NB4 (cell line): ENCODE data around the gene HMCES.

Source experiments
- POLR2A ChIP-seq: IDR thresholded peaks from 2 replicates; pipeline ENCODE4 v1.6.1; 2011; ENCODE audit warnings: mild to moderate bottlenecking; ENCODE audit not compliant: insufficient read length; ENCODE audit errors: extremely low read depth
- TF ChIP-seq, protein P1 (sequence below): IDR thresholded peaks from one replicate; pipeline ENCODE4 v1.5.1; 2012; ENCODE audit warnings: low read depth, low read length

DNA sequence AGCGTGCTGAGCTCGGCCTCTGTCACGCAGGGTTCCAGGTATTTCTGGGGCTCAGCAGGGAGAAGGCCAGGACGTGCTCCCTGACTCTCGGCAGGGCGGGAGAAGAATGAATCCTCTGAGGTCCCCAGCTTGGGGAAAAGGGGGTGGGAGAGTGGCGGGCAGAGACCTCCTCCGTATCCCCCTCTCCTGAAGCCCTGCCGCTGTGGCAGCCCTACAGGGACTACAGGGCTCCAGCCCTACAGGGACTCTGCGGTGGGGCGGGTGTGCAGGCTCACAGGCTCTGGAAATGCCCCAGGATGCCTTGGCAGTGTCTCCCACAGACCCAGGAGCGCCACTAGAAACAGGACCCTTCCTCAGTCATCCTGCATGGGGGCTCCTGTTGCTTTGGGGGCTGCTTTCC, 46.2 kb downstream of the HMCES start:
- TF ChIP-seq, protein P1, sequence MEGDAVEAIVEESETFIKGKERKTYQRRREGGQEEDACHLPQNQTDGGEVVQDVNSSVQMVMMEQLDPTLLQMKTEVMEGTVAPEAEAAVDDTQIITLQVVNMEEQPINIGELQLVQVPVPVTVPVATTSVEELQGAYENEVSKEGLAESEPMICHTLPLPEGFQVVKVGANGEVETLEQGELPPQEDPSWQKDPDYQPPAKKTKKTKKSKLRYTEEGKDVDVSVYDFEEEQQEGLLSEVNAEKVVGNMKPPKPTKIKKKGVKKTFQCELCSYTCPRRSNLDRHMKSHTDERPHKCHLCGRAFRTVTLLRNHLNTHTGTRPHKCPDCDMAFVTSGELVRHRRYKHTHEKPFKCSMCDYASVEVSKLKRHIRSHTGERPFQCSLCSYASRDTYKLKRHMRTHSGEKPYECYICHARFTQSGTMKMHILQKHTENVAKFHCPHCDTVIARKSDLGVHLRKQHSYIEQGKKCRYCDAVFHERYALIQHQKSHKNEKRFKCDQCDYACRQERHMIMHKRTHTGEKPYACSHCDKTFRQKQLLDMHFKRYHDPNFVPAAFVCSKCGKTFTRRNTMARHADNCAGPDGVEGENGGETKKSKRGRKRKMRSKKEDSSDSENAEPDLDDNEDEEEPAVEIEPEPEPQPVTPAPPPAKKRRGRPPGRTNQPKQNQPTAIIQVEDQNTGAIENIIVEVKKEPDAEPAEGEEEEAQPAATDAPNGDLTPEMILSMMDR, result no peak
- TF ChIP-seq POLR2A, result no peak
